ENCODE results near the gene BATF3.

The BATF3 gene

DNA sequence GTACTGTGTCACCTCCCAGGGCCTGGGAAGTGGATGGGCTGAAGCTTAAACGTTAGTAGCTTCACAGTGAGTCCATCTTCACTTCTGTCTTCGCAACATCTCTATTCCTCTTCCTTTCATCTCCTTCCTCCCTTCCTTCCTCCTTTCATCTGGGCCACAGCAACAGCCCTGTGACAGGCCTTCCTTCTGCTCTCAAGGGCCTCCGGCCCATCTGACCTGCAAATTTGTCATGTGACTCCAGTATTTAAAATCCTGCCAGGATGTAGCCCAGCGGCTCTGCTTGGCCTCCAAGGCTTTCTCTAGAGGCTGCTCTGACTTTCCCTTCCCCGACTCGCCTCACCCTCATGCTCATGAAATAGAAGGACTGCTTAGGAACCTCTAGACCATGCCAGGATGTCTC lies 10.9 kb upstream of the BATF3 start:
- DNase-seq (ENCODE audit: low read depth in 3 of 3, low spot score in 1 of 3) = no peak

DNA sequence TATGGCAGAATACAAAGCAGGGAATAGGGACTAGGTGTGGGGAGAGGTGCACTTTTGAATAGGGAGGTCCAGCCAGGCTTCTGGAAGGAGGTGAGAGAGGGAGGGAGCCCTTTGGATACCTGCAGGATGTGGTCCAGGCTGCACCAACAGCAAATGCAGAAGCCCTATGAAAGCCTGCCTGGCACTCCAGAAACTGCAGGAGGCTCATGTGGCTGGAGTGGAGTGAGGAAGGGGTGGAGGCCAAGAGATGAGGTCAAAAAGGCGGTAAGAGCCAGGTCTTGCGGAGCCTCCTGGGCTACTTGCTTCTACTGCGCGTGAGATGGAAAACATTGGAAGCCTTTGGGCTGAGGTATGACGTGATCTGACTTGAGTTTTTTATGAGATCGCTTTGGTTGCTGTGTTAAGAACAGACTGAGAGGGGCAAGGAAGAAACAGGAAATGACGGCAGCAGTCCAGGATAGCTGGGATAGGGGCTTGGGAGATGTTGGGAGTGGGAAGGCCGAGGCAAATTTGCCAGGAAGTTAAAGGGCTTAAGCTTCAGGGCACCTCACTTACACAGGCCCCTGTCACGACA lies 4.4 kb upstream of the BATF3 start:
- no peak for DNase-seq (ENCODE audit: low read depth in 3 of 3, low spot score in 1 of 3)

DNA sequence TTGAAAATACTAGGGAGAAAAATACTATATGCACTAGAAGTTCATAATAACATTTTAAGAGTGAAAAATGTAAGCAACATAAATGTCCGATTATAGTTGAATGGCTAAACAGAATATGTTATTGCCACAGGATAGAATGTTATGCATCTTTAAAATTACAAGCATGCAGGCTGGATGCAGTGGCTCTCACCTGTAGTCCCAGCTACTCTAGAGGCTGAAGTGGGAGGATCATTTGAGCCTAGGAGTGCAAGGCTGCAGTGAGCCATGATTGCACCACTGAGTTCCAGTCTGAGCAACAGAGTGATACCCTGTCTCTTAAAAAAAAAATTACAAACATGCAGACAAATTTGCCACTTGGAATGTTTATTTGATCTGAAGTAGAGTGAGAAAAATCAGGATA lies 3.0 kb upstream of the BATF3 start:
- no peak for DNase-seq (ENCODE audit: low read depth in 3 of 3, low spot score in 1 of 3)

DNA sequence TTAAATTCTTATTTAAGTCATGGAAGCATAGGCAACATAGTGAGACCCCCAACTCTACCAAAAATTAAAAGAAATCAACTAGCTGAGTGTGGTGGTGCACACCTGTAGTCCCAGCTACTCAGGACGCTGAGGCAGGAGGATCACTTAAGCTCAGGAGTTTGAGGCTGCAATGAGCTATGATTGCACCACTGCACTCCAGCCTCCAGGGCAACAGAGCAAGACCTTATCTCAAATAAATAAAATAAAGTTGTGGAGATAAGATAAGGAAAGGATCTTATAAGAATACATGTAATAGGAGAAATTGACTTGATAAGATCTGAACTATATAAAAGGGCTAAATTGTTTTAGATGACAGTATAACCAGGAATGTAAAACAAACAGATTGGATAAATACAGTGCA lies 2.3 kb upstream of the BATF3 start:
- no peak for DNase-seq (ENCODE audit: low read depth in 3 of 3, low spot score in 1 of 3)

DNA sequence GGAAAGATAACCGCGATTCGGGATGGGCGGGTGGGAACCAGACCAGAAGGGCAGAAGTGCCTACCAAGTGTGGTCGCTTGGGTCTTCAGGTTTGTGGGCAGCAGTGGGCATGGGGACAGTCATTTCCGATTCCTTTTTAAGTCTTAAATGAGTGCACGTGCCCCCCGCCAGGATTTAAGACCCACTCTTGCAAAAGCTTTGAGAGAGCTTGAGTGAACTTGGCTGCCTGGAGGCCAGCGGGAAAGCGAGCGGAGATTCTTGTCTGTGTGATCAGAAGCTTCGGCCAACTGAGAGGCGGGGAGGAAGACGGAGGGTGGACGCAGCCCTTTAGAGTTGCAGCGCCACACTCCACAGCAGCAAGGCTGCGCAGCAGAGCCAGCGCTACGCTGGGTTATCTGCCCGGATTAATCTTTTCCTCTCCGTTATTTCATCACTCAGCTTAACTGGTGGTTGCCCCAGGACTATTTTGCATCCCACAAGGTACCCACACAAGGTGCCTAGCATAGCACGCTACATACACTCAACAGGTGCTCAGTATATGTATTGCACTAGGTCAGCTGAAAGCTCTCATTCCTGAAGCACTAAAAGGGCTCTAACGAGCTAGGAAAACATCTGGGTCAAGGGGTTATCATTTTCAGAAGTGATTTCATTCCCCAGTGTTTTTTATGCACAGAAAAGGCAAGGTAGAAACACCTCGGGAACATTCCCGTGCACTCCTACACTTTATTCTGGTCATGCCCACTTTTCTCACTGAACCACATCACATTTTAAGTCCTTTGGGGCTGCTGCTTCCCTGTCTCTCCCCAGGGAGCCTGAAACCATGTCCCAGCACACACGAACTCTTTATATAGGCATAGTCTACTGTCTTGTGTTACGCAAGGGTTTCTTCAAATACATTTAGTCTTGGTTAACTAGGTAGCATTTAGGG lies 1.5 kb upstream of the BATF3 start:
- DNase-seq (ENCODE audit: low read depth in 3 of 3, low spot score in 1 of 3) = no peak

DNA sequence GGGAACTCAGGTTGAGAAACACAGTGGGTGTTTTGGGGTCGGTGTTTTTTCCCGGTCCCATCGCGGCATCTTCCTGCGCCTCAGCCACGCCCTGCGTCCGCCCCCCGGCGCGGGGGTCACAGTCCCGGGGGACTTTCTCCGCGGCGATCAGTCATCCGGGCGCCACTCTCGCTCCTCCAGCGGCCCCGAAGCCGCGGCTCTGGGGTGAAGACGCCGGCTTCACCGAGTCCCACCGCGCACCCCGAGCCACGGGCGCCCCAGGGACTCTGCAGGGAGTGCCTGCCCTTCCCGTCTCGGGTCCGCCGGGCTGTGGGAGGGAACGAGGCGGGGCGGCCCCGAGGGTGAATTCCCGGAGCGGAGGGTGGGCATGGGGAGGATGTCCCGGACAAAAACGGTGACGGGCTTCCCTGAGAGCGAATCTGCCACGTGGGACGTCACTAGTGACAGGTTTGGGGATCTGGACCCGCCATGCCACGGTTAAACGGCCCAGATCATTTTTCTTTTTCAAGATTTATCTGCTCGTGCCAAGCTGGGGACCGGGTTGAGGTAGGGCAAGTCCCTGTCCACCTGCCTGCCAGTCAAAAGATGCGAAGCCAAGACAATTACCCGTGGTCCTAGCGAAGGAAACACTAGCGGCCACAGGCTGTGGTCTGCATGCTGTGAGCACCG lies 717 bp upstream of the BATF3 start:
- DNase-seq (ENCODE audit: low read depth in 3 of 3, low spot score in 1 of 3) = peak in 1 of 3 donors; percentile 55

DNA sequence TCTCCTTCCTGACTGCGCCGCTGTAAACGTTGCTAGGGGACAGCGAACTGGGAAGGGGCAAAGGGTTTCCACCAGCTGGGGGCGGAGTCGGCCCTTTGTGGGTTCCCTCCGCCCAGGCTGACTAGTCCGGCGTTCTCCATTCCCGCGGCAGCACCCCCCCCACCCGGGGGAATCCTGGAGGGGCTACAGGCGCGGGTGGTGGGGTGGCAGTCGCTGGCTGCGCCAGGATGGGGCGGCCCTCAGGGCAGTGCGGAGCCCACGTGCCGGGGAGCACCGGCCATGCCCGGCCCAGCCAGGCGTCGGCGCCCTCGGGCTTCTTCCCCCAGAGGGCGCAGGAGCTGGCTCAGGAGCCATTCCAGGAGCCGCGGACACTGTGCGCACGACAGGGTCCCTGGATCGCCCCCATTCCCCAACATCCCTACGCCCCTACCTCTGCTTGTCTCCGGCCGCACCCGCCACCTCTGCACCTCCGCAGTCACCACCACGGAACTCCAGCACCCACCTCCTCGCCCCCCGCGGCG lies 476 bp downstream of the BATF3 start:
- peak in 1 of 3 donors; percentile 46 for DNase-seq (ENCODE audit: low read depth in 3 of 3, low spot score in 1 of 3)

DNA sequence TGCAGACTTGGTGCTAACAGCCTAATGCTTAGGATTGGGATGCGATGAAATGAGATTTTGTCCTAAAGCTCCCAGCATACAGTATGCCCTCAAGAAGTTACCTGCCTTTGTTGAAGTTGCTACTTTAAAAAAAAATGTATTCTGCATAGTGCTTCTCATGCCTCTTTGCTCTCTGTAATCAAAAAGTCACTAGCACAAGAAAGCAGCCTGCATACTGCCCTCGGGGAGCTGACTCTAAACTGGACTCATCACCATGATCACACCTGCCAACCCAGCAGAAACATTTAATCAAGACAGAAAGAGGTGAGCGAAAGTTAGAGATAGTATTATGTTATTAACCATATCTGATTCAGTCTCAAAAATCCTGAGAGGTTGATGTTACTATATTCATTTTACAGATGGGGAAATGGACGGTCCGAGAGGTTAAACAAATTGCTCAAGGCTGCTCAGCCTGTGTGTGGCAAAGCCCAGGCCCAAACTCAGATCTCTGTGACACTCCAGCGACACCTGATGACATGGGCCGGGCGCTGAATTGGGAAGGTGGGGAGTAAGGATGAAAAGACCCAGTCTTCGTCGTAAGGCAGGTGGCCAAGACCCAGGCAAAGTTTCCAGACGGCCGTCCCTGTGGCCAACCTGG lies 1.1 kb downstream of the BATF3 start:
- DNase-seq (ENCODE audit: low read depth in 3 of 3, low spot score in 1 of 3) = no peak

DNA sequence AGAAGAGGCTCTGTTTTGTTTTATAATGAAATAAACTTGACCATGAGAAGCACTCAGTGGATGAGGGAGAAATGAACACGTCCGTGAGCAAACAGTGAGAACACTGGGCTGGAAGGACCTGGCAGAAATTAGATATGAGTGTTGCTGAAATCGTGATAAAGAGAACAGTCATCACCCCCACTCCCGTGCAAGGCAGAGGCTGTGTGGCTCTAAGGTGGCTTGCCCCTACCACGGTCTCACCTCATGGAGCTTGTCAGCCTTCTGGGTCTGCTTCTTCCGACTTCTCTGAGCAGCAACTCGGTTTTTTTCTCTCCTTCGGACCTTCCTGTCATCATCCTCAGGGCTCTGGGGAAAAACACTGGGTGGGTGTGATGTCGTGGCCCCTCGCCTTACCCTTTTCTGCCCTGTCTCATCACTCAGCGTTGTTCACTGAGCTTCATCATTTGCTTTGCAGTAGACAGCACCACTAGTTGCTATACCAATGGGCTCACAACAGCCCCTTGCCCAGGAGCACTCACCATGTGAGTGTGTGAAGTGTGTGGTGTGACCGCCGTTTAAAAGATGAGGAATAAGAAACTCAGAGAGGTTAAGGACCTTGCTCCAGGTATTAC lies 2.8 kb downstream of the BATF3 start:
- DNase-seq (ENCODE audit: low read depth in 3 of 3, low spot score in 1 of 3) = no peak

DNA sequence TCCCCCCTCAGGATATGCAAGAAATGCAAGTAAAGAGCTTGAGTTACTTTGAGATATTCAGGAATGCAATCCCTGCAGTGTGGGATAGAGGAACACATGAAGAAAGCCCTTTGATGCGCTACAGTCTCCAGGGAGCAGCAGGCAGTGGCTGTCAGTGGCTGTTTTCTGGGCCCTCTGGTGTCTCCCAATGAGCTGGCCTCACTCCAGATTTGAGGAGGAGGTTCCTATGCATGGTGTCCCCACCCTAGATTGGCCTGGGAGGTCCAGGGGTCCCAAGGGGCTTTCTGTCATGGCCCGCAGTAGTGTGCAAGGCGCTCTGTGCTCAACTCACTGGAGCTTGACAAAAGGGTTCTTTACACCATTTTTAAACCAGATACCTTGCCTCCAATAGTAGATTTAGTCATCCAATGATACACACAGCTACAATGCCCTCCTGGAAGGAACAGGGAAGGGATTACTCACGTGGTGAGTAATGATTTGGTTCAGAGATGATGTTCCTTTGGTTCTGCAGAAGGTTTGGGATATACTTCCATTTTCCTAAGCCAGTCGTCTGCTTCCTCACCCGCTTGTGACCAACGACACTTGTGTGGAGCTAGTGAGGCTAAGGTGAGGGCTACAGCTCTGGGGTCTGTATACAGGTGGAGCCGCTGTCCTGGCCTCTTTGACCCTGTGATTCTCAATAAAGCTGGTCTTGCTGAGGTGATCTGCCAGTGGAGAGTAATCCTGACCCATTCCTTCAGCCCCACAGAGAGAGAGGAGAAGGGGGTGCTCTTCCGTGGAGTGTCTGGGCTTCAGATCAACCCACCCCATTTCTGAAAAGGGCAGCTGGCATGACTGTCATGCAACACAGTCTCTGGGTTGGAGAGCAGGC lies 6.6 kb downstream of the BATF3 start:
- DNase-seq (ENCODE audit: low read depth in 3 of 3, low spot score in 1 of 3) = no peak

DNA sequence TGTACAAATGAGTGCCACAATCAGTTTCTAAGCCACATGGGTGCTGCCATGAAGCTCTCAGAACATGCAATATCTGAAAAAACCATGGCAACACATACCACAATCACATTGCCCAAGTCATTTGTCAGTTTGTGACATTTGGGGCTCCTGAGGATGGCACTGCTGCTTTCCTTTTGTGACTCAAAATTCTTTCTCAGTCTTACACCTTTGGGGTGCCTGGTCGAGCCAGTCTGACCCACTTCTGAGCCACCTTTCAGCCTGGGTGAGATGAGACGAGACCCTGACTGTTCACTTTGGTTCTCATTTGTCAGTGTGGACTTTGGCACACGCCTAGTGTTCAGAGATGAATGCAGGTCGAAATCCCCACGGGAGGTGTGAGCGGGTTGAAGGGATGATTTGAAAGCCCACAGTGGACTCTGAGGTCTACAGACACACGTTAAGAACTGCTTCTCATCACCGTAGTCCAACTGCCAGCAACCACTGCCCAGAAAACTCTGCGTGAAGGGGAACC lies 8.0 kb downstream of the BATF3 start:
- DNase-seq (ENCODE audit: low read depth in 3 of 3, low spot score in 1 of 3) = no peak

DNA sequence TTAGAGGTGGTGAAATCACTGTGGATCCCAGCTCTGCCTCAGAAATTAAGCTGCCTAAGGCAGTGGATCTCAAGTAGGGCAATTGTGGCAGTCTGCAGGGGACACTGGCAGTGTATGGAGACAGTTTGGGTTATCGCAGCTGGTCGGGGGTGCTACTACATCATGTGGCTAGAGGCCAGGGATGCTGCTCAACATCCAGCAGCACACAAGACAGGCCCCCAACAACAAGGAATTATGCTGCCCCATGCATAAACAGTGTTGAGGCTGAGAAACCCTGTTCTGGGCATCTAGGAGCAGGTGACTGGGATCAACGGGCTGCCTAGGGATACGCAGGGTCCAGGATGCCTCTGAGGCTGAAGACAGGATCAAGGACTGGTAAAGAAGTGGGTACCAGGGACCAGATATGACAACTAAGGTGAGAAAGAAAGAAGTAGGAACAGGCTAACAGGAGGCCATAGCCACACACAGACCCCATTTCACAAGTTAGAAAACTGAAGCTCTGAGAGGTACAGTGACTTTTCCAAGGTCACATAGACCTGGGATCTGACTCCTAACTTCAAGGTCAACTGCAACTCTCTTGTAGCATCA lies 8.7 kb downstream of the BATF3 start:
- no peak for DNase-seq (ENCODE audit: low read depth in 3 of 3, low spot score in 1 of 3)

DNA sequence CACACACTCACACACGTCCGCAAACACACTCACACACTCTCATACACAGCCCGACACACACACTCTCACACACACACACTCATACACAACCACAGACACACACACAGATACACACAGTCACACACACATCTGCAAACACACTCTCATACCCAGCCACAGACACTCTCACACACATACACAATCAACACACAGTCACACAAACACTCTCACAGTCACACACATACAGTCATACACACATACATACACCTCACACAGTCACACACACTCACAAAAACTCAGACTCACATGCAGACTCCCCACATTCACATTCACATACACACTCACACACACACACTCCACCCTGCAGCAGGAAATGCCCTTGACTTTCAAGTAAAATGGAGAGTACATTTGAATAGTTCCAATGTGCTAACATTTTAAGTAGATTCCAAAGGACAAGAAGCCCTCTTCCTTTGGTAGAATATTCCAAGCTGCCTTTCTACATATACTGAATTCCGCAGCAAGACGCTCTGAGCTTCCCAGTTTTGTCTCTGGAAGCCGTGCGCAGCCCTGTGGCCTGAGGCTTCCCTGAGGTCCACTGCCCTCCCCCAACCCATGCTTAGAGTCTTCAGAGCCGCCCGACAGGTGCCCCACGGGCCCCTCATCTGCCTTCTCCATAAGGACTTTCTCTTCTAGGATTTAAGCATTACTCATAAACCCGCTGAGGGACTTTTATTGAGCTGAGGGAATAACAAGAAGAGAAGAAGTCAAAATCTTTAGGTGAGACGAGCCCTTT lies 9.7 kb downstream of the BATF3 start:
- no peak for DNase-seq (ENCODE audit: low read depth in 3 of 3, low spot score in 1 of 3)

DNA sequence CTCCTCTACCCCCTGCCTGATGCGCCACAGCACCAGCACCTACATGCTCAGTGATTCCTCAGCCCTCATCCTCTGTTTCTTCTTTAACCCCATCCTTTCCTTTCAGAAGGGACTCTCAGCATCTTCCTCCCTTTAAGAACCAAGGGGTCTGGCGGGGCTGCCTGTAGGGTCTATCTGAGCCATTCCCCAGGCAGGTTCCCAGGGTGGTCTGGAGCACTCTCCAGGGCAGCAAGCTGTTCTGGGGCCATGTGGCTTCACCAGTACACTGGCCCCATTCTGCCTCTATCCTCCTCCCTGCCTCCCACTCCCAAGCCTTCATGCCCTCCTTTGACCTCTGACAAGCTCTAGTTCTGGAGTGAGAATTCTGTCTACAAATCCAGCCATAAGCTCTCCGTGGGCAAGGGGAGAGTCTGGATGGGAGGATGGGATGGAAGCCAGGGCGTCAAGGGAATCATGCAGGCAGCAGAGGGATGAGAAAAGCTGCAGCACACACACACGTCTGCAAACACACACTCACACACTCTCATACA lies 10.4 kb downstream of the BATF3 start:
- no peak for DNase-seq (ENCODE audit: low read depth in 3 of 3, low spot score in 1 of 3)

DNA sequence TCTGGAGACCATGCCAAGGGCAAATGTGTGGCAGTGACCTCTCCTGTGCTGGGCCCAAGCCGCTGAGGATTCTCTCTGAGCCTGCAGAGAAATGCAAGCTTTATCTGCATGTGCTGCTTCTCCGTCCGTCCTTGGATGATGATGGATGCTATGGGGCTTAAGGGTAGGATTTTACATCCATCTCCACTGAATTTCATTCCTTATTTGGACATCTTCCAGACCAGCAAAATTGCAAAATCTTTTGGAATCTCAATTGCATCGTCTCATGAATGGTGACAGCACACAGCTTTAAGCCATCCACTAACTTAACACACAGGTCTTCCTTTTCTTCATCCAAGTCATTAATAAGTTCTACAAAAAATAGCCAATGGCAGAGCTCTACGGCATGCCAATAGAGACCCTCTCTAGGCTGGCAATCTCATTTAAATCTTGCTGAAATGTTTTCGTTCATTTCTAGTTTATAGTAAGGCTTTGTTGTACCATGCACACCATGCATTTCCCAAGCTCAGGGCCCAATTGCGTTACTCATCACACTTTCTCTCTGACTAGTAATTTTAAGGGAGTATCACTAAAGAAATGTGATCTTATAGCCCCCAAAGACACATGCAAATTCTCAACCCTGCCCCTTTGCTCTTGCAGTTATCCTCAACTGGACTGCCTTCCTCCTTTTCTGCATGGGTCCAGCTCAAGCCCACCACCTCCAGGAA lies 11.1 kb downstream of the BATF3 start:
- no peak for DNase-seq (ENCODE audit: low read depth in 3 of 3, low spot score in 1 of 3)

DNA sequence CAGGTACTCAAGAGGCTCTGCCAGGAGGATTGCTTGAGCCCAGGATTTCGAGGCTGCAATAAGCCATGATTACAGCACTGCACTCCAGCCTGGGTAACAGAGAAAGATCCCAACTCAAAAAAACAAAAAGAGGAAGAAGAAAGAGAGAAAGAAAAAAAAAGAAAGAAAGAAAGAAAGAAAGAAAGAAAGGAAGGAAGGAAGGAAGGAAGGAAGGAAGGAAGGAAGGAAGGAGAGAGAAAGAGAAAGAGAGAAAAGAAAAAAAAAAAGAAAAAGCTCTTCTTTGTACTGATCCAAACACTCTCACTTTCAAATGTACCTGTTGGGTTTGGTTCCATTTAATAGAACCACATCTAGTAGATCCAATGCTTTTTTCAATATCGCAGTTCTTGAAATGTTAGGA lies 11.8 kb downstream of the BATF3 start:
- no peak for DNase-seq (ENCODE audit: low read depth in 3 of 3, low spot score in 1 of 3)

DNA sequence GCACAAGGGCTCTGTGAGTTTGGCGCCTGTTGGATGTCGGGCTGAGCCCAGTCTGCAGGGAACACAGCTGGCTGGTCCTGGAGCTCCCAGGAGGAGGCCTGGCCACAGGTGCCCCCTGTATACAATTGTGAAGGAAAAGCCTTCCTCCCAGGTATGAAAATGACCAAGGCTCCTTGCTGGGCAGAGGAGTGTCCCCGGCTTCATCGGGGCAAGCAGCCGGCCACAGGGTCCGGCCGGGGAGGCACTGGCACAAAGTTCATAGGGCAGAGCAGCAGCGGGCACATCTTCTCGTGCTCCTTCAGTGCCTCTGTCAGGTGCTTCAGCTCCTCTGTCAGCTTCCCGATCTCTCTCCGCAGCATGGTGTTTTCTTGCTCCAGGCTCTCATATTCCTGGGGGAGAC lies 13.0 kb downstream of the BATF3 start:
- DNase-seq (ENCODE audit: low read depth in 3 of 3, low spot score in 1 of 3) = no peak

DNA sequence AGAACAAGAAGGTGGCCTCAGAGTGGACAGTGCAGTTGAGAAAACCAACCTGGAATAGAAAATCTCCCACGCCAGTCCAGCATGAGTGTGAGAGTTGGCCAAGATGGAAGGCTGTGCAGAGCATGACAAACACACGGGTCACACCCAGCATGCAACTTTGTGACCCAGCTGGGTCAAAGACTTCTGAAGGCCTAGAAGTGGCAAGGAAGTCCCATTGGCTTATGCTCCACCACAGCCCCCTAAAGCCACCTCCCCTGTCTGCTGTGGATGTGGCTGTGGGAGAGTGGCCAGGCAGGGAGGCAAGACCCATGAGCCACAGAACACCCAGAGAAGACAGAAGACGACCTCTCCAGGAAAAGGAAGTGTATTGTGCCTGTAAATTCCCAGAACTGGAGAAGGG lies 13.6 kb downstream of the BATF3 start:
- DNase-seq (ENCODE audit: low read depth in 3 of 3, low spot score in 1 of 3) = no peak

Data from stimulated activated CD4-positive, alpha-beta T cell treated with anti-CD3 and anti-CD28 coated beads, TNF-alpha, amount 100 ng/mL, for 1 hour (primary cell).